GM18520 (cell line): ENCODE measurements around the gene AJAP1.

Source experiments
- ATAC-seq: cut with Tn5 transposase; IDR thresholded peaks from one replicate; pipeline ENCODE4 v1.9.1; 2021; ENCODE audit not compliant: unreplicated experiment

Gene AJAP1

DNA sequence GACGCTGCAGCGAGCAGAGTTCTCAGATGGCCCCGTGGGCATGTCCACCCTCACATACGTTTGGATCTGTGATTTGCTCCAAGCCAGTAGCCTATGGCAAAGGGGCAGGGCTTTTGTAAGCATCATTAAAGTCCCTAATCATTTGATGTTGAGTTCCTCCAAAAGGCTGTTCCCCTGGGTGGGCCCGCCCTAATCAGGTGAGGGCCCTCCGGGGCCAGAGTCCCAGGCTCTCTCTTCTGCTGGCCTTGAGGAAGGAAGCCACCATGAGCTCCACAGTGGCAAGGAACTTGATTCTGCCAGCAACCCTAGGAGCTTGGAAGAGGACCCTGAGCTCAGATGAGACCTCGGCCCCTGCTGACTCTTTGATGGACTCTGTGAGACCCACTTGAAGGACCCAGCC is 25.4 kb upstream of the AJAP1 start:
- no peak for ATAC-seq

DNA sequence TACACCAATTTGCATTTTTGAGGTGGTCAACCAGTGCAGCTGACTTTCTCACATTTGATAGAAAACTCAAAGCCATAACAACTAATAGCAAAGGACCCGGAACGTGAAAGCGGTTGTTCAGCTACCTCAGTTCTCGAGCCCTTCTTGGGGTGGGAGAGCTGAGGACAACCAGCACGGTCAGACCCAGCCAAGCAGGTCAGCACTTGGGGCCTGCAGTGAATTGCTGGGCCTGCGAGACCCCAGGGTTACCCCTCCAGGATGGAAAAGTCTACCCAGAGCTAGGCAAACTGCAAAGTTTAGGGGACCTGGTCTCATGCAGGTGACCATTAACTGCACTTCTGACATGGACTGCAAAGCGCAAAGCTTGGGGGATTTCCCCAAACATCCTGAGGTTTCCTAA is 23.8 kb upstream of the AJAP1 start:
- no peak for ATAC-seq

DNA sequence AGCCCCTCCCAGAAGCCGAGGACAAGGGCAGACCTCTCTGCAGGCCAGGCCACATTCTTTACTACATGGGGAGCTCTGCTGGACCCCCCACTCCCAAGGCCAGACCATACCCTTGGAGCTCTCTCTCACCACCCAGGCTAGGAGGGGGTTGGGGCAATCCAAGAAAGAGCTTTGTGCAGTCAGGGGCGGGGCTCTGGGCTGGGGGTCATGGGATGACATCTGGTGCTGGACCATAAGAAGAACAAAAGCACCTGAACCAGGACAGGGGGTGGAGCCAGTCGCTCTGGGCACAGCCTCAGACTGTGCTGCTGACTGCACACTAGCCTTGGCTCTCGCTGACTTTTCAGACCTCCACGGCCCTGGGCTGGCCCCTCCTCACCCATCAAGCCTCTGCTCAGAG is 23.1 kb upstream of the AJAP1 start:
- ATAC-seq, result no peak

DNA sequence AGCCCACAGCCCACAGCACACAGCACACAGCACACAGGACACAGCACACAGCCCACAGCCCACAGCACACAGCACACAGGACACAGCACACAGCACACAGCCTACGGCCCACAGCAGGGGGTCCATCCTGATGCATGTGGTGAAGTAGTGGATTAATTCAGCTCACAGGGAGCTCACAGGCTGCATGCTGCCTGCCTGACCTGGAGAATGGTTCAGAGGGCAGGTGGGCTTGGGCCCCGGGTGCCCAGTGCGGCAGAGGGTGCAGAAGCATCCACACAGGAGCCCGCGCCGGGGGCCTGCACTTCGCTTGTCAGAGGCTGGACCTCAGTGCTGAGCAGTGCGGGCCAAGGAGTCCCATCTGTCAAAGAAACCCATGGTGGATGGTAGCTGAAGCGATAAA is 21.1 kb upstream of the AJAP1 start:
- no peak for ATAC-seq

- no peak for ATAC-seq
These were observed 20.1 kb upstream of the AJAP1 start for GRCh38 chr1:4634156-4634792.

GRCh38 chr1:4634793-4635406 is 19.5 kb upstream of the AJAP1 start:
- ATAC-seq, result no peak

GRCh38 chr1:4636186-4636585 is 18.2 kb upstream of the AJAP1 start:
- no peak for ATAC-seq

- no peak for ATAC-seq
These were observed 17.6 kb upstream of the AJAP1 start for GRCh38 chr1:4636644-4637380.

GRCh38 chr1:4637616-4638344 is 16.6 kb upstream of the AJAP1 start:
- ATAC-seq, result no peak

DNA sequence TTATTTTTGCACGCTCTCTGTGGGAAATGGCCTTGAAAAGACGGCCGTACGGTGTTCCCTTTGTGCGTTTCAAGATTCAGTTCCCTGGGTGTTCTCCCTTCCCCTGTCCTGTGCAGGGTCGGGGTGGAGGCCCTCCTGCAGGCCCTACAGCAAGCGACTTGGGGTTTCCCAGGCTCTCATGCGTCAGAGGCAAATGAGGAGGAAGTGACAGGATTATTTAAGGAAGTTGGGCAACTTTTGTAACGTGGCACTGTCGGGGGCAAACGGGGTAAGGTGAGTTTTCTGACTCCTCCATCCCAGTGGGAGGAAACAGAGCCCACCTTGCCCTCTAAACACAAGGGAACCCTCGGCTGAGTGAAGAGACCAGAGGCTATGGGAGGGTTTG is 16.1 kb upstream of the AJAP1 start:
- no peak for ATAC-seq

DNA sequence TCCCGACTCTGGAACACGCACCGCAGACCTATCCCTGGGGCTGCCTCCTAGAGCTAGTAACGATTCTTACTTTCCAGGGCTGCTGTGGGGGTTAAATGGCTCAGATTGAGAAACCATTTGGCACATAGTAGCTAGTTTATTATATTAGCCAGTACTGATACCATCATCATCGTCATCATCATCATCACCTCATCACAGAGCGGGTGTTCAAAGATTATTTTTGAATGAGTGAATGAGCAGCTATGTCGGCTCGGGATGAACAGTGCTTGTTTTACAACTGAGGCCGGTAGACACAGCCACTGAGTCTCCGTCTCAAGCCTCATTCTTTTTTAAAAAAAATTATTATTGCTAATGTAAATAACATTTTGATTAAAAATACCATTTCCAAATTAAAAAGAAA is 13.5 kb upstream of the AJAP1 start:
- no peak for ATAC-seq

- no peak for ATAC-seq
These were observed 7.0 kb upstream of the AJAP1 start for GRCh38 chr1:4647391-4647790.

GRCh38 chr1:4648657-4649056 is 5.8 kb upstream of the AJAP1 start:
- ATAC-seq, result no peak

DNA sequence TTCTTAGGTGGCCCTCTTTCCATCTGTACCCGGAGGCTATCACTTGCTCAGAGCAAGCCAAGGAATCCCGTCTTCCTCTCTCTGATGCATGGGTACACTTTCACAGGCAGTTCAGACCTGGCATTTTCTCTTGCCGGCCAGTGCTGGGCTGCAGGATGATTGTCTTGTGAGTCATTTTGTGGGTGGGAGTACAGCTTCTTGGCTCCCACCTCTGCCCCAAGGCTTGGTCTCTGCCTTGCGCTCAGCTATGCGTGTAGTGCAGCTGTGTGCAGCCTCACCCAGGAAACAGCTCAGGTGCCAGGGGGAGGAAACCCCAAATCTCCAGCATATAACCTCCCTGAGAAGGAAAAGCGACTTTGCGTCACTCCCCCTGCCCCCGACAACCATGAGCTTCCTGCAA is 3.9 kb upstream of the AJAP1 start:
- no peak for ATAC-seq

- no peak for ATAC-seq
These were observed 3.4 kb upstream of the AJAP1 start for GRCh38 chr1:4650981-4651380.

DNA sequence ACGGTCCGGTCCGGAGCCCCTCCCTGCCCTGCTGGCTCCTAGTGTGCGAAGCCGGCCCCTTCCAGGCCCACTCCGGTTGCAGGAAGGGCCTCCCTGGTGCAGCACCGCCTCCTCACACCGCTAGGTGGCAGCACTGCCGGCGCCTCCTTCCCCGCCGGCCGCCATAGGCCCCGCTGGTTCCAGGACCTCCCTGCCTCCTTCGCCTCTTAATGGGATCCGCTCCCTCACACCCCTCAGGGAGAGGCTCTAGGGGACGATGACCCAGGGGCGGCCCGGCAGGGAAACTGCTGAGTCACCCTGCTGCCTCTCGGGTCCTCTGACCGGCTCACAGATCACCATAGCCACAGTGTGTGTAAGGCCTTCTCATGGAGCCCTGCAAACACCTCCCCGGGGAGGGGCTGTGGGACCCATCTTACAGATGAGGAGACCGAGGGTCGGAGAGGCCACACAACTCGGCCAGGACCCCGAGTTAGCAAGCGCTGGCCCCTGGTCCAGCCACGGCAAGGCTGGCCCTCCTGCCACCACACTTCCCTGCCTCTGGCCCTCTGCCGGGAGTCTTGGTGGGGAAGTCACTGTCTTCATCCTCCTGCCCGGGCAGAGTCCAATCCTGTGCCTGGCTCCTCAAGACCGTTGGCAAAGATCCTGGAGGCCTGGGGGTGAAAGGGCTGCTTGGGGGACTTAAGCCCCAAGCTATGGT is 1.6 kb upstream of the AJAP1 start:
- ATAC-seq, result no peak

- ATAC-seq, result no peak
These were observed 1.1 kb upstream of the AJAP1 start for GRCh38 chr1:4653328-4653660.

DNA sequence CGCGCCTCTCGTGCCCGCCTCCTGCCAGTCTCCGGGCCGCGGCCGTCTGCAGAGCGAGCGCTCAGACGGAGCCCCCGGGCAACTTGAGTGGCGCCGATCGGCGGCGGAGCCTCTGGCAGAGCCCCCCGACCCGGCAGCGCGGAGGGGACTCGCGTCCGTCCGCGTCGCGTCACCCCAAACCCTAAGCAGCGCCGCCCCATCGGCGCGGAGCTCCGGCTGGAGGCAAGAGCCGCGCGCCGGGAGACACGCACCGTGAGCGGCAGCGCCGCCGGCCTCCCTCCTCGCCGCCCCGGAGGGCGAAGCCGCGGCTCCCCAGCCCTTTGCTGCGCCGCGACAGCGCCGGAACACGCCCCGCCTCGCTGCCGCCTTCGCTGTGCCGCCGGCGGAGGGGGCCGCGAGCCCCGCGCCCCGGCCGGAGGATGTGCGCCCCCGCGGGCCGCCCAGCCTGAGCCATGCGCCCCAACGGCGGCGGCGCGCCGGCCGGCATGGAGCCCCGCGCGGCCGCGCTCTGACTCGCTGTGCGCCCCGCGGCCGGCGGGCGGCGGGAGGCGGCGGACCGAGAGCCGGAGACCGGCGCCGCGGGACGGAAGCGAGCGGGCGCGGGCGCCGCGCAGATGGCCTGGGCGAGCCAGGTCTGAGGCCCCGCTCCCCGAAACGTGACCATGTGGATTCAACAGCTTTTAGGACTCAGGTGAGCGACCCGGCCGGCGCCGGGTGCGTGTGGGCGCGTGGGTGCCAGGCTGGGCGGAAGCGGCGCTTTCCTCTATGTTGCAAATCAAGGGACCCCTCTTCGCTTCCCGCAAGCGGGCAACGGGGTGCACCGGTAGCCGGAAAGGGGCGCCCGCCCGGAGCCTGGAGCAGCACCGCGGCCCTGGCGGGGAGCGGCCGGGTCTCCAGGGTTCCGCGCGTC is 610 bp downstream of the AJAP1 start:
- ATAC-seq, result no peak

DNA sequence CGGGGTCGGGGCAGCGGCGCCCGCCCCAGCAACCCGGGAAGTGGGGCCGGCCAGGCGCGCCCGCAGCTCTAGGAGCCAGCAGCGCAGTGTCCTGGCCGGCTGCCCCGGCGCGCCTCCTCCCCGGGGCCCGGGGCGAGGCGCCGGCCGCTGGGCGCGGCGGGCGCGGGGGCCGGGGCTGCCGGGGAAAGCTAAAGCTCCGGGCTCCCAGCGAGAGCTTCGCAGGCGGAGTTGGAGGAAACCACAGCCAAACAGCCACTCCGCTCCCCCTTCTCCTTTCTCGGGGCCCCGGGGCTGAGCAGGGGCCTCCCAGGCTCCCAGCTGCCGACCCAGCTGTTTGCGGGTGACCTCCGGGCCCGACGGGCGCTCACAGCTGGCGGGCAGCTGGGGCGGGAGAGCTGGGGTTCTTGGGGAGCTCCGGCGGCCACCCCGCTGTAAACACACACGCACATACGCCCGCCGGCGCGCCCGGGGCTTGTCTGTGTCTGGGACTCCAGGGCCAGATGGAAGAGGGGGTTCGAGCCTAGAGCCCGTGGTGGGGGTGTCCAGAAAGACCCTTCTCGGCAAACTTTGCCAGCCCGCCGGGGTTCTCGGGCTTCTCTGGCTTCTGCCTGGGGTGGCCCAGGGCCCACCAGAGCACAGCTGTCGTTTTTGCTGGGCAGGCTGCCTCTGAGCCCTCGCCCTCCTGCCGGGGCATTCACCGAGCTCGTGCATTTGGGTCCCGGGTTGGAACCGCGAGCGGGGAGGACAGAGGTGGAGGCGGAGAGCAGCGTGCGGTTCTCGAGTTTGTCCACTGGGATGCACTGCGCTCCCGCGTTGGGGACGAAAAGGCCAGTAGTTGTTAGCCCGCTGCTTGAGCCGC is 1.5 kb downstream of the AJAP1 start:
- no peak for ATAC-seq
